GM18867 (cell line): ENCODE data around the gene PYGL.
A peak's percentile ranks its signal among the peaks of the same experiment; 100 is the strongest.
"Not testable (repeated sequence)": the region's sequence is repeated elsewhere in the genome, so short reads cannot be mapped to it uniquely, and the experiment has no call there.

Experiments used
- ATAC-seq: cut with Tn5 transposase; IDR thresholded peaks from one replicate; pipeline ENCODE4 v1.9.1; 2021; ENCODE audit warnings: mild to moderate bottlenecking, moderate library complexity; ENCODE audit not compliant: unreplicated experiment

The PYGL gene

DNA sequence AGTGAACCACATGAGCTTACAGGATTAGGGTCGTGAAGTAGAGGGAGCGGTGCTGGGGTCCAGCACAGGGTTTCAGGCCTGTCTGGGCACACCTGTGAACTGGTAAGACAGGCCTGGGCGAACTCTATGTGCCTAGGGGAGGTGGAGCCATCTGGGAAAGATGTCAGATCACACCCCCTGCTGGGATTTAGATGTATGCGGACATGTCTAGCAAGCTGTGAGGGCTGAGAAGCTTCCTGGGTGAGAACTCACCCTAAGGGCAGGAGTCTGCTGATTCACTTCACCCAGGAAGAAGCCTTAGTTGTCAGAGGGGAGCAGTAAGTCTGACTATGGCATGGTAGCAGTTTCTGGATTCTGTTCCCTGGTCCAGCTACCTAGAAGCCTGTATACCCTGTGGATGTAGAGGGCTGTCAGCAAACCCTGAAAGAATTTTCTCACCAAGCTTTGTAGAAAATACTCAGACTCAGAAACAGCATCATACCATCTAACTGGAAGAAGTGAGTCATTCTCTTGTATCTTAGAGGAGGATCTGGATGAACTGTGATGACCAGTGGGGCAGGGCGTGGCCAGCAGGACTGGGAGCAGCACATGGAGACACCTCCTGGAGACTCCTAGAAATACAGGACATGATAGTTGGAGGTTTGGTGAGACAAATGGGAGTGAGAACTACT is 11.2 kb upstream of the PYGL start:
- ATAC-seq: no peak

DNA sequence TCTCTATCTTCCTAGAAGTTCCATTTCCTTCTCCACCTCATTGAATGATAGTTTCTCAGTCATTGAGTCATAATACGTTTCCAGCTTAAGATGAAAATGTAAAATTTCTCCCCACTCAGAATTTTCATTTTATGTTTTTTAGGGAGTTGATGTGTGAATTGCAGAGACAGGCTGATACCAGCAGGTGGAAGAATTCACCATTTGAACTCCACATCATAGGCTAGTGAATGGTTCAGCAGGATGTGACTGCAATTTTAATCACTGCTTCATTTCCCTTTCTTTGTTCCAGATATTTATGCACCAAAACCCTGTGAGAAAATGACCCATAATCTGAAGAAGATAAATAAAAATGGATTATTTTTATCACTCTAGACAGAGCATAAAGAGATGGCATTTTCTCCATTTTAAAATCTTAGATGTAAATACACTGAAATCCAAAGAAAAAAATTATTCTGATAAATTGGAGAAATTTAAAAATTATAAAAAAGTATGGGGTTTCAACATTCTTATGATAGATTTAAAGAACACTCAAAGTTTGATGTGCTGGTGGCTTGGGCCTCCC is 10.6 kb upstream of the PYGL start:
- peak; percentile 52 for ATAC-seq

DNA sequence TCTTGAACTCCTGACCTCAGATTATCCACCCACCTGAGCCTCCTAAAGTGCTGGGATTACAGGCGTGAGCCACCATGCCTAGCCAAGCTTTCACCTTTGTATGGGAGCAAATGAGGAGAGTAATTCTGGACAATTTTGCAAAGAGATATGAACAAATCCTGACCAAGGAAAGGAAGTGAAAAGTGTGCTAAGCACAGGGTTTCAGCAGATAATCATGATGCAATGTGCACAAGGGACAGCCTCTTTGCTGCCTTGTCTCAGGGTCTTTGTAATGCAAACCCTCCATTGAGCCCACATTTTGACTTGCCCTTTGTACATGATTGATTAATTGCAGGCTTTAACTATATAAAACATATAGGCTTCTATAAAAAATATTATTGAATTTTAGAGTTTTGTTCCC is 9.2 kb upstream of the PYGL start:
- no peak for ATAC-seq

DNA sequence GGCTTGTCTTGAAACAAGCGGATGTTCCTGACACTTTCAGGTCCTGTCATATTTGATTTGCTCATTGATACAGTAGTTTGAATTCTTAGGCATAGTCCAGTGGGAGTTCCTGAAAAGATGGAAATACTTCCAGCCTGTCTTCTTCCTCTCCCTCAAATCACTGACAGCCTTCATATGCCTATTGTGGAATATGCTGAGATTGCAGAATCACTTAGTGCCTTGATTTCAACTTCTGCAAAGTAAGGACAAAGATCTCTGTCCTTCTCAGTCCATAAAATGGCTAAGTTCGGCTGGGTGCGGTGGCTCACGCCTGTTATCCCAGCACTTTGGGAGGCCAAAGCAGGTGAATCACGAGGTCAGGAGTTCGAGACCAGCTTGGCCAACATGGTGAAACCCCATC is 6.7 kb upstream of the PYGL start:
- ATAC-seq: no peak

DNA sequence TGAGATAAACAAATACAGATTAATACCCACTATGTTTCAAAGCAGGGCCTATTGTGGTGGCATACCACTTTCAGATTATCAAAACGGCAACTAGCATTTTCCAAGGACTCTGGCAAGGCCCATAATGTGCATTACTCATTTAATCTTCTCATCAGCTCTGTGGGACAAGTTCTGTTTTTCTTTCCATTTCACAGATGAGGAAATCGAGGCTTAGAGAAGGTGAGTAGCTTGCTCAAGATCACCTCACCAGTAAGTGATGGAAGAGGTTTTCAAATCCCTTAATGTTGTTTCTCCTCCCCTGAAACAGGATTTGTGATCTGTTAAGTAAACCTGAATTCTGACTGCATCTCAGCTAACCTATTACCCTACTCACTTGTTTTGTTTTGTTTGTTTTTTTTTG is 3.9 kb upstream of the PYGL start:
- no peak for ATAC-seq

DNA sequence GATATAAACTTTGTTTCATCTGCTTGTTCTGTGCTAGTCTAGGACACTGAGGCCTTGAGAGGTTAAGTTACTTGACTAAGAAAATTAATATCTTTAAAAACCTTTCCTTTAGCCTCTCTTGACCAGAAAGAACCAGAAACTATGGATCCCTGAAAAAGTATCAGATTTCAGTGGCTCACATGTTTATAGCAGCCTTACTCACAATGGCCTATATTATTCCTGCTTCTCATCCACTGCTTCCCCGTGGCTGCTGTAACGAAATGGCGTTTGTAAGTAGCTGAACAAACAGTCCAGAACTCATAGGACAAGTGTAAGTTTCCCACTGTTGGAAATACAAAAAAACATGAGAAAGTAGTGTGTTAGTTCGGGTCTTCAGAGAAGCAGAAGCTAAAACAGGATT is 3.2 kb upstream of the PYGL start:
- no peak for ATAC-seq

DNA sequence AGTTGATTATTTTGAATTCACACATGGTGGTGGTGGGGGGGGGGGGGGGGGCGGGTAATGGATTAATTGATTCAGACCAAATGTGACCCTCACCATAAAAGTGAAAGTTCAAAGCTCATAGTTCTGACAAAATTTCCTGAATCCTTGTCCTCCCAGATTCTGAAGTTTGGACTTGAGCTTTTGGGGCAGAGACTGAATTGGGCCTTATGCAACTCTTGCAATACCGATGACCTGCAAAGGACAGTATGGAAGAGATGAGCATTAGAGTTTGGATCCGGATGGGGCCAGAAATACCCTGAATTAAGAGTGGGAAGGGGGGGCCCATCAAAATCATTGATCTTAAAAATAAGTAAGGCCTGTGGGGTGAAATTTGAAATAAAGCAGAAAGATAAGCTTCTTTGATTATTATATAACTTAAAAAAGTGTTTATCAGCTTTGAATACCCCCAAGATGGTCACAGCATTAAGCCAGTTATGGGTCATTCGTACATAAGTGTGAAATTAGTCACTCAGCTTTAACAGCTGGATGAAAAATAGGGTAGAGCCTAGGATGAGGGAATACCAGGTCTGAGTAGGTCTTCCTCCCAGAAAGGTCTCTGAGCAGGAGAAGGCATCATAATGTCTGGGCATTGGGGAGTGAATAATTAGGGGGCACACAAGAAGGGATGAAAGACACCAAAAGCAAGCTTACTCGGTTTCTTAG is 2.1 kb upstream of the PYGL start:
- ATAC-seq: no peak

DNA sequence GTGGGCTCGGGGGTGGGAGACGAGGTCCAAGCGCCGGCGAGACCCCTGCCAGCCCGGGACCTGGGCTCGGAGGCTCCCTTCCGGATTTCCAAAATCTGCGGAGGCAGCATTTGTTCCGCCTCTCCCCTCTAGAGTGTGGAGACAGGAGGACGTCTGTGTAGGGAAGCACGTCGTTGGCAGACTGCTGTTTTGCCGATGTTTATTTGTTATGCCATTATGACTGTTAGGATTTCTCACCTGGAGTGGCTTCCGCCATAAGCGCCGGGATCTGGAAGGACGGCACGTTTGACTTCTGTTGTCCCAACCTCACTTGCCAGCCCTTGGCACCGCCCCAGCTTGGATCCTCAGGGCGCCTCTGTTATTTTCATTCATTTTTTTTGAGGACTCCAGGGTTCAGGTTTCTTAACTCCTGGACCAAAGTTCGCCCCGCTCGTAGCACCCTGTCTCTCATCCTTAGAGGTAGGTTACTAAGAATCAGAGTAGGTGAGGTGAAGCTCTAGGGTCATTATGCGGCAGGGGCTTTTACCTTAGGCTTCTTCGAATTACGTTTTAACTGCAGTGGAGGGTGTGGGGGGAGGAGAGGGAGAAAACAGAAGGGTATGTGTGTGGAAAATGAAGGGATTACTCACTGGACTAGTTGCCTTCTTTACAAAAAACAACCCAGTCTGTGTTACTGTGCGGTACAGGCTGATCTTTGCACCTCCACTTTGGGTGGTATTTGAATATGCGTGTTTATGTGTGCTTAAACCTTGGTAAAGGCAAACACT is 547 bp upstream of the PYGL start:
- peak; percentile 18 for ATAC-seq

DNA sequence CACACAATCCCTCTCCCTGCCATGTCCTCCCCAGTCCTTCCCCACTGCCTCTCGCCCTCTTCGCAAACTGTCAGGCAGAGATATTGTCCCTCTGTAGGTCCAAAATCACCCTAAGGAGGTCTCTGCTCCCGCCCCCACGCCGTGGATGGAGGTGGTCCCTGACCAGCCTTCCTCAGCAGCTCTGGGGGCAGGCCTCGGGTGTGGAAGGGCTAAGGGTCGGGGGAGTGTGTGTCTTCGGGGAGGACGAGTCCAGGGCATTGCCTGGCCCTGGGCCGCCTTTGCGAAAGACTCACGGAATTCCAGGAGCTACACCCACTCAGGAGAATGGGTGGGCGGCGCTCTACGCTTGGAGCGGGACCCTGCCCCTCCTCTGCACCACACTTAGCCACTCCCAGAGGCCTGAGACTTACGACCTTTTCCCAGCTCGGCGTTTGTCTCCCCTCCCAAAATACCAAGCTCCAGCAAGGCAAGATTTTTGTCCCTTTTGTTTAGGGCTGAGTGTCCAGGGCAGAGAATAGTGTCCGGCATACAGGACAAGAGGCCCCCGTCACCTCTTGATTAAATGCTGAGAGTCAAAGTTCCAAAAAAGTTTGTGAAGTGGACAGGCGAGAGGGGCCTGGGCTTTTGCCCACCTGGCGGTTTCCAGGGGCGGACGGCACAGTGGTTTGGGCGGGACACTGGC is 881 bp downstream of the PYGL start:
- no peak for ATAC-seq

DNA sequence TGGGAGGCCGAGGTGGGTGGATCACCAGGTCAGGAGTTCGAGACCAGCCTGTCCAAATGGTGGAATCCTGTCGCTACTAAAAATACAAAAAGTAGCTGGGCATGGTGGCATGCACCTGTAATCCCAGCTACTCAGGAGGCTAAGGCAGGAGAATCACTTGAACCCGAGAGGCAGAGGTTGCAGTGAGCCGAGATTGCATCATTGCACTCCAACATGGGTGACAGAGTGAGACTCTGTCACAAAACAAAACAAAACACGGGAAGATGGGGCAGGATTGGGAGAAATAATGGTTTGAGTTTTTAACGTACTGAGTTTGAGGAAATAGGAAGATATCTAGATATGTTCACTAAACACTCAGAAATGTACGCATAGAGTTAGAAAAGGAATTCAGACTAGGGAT is 2.6 kb downstream of the PYGL start:
- ATAC-seq: not testable (repeated sequence)

DNA sequence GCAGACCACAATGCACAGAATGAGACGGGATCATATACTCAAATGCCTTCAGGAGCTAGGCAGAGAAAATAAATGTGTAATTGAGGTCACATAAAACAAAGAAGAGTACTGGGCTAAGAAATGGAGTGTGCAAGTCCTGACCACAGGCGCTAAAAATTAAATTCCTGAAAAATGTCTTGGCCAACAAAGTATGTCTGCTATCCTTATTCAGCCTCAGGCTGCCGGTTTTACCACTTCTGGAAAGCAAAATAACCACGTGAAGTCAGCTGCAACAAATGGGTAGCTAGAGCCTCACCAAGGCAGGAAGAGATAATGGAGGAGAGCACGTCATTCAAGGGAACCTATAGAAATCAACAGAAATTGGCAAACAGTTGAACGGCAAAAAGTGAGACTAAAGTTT is 3.1 kb downstream of the PYGL start:
- no peak for ATAC-seq

DNA sequence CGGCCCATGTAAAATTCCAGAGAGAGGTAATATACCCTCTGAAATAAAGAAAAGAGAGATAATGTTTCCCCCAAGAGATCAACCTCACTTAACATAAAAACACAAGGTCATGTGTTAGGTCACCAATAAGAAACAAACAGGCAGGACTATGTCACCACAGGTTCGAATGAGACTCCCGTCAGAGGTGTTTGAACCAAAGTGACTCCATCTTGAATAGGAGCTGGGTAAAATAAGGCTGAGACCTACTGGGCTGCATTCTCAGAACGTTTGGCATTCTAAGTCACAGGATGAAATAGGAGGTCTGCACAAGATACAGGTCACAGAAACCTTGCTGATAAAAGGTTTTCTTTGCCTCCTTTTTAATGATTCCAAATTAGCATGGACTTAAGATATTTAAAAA is 6.5 kb downstream of the PYGL start:
- no peak for ATAC-seq

DNA sequence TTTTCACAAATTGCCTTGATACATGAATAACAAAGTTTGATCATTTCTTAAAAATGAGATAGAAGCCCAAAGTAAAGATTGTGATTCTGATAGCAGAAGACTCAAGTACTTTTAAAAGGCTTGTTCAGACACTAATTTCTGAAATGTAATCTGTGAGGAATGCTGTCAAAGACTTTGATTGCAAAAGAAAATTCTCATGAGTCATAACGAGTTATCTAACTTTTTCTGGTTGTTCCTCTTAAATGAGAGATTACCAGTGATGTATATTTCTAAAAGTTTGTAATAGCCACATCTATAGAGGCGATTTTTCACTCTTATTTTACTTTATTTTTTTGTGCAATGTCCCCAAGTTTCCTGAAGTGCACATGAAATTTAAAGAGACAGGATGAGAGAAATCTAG is 7.0 kb downstream of the PYGL start:
- ATAC-seq: no peak

DNA sequence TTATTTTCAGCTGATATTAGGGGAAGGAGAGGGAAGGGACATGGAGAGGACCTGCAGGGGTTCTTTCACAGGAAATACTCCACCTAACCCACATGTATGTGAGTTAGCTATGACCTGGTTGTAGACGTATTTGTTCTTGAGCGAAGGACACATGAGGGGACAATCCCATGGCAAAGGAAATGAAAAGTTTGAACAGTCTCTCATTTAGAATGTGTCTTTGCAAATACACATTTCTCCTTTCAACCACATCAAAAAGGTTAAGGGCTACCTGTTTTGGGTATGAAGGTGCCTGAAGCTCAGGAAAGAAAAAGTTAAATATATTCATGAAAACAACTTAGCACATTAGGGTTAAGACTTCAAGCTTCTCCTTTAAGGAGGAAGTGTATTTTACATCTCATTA is 7.4 kb downstream of the PYGL start:
- ATAC-seq: no peak

DNA sequence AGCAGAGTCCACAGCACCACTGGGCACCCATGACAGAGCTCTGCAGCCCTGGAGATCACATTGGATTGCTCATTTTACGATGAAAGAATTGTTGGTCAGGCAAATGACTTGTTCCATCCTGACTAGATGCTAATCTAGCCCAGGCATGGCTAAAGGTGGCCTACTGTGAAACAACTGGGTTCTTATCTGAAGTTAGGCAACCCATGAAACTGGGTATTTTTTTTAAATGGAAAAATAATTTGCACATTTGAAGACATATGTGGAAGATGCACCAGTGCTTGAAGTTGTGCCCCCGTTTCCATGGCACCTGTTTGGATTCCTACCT is 8.3 kb downstream of the PYGL start:
- ATAC-seq: no peak

DNA sequence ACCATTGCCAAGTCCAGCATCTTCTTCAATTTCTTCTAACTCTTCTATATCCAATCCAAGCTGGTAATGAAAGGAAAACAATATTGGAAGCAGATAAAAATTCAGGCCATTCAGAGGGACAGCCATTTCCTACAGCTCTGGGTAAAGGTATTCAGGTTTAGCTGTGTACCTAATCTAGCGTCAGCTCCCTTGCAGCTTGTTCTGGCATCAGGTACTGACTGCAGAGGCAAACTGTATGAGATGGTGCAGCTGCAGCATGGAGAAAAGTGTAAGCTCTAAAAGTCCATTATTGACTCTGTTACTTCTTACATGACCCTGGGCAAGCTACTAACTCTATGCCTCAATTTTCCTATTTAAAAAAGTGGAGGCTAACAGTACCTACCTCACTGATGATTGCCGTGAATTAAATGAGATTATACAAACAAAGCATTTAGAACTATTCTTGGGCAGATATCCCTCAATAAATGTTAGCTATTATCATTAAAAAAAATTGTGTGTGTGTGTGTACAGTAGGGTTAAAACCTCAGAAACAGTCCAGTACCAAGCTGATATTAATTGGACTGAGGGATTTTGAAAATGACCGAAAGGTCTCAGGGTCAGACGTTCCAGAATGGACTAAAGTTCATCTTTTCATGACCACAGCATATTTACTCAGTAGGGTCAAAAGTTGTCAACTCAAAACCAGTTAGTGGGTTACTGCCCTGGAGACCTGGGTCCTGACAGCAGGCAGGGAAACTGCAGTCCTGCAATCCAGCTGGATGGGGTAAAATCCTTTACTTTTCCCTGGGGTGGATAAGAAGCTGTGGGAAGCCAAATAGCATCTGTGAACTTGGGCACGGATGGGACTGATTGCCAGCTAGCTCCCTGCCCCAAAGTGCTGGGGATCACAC is 8.9 kb downstream of the PYGL start:
- ATAC-seq: no peak

DNA sequence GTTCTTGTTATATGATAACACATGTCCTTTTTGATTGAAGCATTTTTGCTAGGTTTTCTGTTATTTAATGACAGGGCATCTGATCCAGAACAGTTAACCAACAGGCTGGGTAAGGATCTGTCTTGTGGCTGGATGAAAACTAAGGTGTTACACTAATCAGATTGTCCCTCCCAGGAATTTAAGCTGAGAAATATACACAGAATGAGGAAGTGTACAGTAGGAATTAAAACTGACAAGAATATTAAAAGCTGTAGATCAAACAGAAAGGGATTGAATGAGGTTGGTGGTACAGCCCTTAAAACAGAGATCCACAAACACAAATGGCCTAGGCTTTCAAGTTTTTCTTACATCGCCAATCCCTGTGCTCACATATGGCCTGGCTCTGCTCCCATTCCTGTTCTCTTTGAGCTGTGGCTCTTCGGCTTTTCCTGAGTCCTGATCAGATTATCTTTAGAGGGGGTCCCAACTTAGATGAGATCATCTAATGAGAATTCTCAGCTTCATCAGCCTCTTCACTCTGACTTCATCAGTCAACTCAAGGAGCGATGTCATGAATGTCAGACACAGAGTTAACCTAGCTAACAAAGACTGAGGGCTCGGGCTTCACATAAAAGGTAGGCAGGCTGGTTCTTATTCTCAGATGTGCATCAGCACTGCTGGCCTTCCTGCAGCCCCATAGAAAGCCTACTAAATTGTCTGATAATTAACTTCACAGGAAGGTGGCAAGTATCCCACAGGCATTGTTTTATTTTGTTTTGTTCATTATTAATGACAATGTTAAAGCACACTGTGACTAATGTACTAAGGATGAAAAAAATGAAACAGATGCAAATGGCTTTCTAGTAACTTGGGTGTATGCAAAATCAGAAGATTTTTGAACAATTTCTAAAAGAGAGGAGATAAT is 11.4 kb downstream of the PYGL start:
- no peak for ATAC-seq

DNA sequence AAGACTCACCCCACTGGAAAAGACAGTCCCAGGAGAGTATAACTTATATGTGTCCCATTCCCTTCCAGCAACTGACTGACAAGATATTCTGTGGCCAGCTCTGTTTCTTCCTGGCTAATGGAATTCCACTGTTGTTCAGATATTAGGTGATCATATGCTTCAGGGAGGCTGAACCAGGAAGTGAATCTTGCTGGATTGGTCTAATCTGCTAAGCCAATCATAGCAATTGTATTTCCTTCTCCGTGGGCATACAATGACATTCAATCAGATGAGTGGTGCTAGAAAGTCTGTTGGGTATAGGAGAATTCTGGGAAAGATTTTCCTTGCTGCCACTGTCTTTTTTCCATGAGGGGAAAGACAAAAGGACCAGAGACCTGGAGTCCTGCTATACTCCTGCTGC is 12.1 kb downstream of the PYGL start:
- no peak for ATAC-seq

DNA sequence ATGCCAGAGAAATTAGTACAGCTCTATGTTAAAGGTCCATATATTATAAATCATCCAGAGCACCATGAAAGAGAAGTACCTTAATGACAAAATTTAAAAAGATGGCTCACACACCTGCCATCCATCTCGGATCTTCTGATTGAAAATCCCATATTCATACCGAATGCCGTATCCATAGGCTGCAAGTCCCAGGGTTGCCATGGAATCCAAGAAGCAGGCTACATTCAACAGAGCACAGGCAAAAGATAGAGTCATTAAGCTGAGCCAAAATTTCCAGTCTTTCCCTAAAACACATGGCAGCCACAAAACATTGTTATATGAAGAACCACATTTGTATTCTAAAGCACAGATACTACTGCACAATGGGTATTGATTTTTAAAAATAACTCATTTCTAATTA is 12.7 kb downstream of the PYGL start:
- no peak for ATAC-seq
